Measurements from ENCODE around the gene JUNB. TPM values are rescaled to one million over a fixed set of nuclear protein-coding genes. Genes with fewer than 3 reads are reported as not detected.
A peak's percentile ranks its signal among the peaks of the same experiment; 100 is the strongest.

JUNB gene
- polyA plus RNA-seq, 3 donors, result 1,279 to 3,167 (median 1,468) TPM

- Histone ChIP-seq H3K27ac (ENCODE audit: low read depth in 1 of 2, low read length in 2 of 2) (no peak overlapping the region), H3K27me3 (ENCODE audit: control insufficient read depth in 2 of 2, insufficient read depth in 2 of 2, low read length in 2 of 2) (peaks cover 4 to 34% of the 10 kb centered on the region in 2 donors), H3K9ac (ENCODE audit: insufficient read depth, low read length, poor library complexity, severe bottlenecking) (peak overlapping the region; percentile 68), H3K4me1 (ENCODE audit: control insufficient read depth in 1 of 2, insufficient read depth in 2 of 2, low read length in 2 of 2) (peaks cover 25 to 32% of the 10 kb centered on the region in 2 donors), H3K4me3 (replicated peaks in 1 of 3; ENCODE audit: low read depth in 2 of 3, low read length in 3 of 3) (peak overlapping the region; percentile 44 to 81 (median 45)), H3K36me3 (replicated peaks in 1 of 2; ENCODE audit: control insufficient read depth in 1 of 2, insufficient read depth in 2 of 2, low read length in 2 of 2) (no peaks in the 10 kb centered on the region), H4K20me1 (ENCODE audit: insufficient read depth, low read length) (peaks cover 2% of the 10 kb centered on the region), H3K4me2 (replicated peaks; ENCODE audit: extremely low read depth, low read length, poor library complexity, severe bottlenecking) (peak overlapping the region; percentile 80), H2AFZ (ENCODE audit: insufficient read depth, low read depth, low read length, poor library complexity, severe bottlenecking) (peak overlapping the region; percentile 84), H3K79me2 (ENCODE audit: insufficient read depth, low read length) (no peaks in the 10 kb centered on the region), H3K9me3 (replicated peaks in 1 of 2; ENCODE audit: control insufficient read depth in 1 of 2, insufficient read depth in 1 of 2, low read length in 2 of 2) (no peaks in the 10 kb centered on the region)
- peak overlapping the region; percentile 82 to 91 for H3K4me3 Mint-ChIP-seq
- intact Hi-C loops (cut with micrococcal nuclease), result no loop called here
- H3K27ac Mint-ChIP-seq, result peak overlapping the region in 2 of 7 donors; percentile 25 to 43
- peaks cover 14 to 31% (median 25%) of the 10 kb centered on the region in 3 donors for H3K27me3 Mint-ChIP-seq (ENCODE audit: low read depth in 3 of 3)
- peaks cover 28% of the 10 kb centered on the region for H3K4me1 Mint-ChIP-seq
- peaks cover 0 to 6% (median 2%) of the 10 kb centered on the region in 7 donors for H3K9me3 Mint-ChIP-seq
- peak in 1 of 3 donors; percentile 32 for DNase-seq
- WGBS (ENCODE audit: insufficient coverage), result 16% methylated on average over 37 of the region's 38 CpGs
- no peak for TF ChIP-seq CTCF (IDR thresholded peaks at IDR 0.05)
- H3K36me3 Mint-ChIP-seq, result peaks cover 8 to 24% of the 10 kb centered on the region in 2 donors
These were observed 9.7 kb downstream of the JUNB start for GRCh38 chr19:12800923-12801465.

GRCh38 chr19:12801466-12802266 lies 10.4 kb downstream of the JUNB start, which contains the start of the genes PRDX2 and THSD8:
Gene PRDX2 (minus strand): TSS chr19:12801800. CDS start chr19:12801261, 539 bp downstream.
Gene THSD8 (plus strand): TSS chr19:12802069. CDS start chr19:12802072, 3 bp downstream.
- intact Hi-C loops (cut with micrococcal nuclease), result no loop called here
- TF ChIP-seq CTCF (IDR thresholded peaks at IDR 0.05), result no peak

More at GRCh38 chr19:12801466-12802266, 10.4 kb downstream of the JUNB start, which contains the start of the genes PRDX2 and THSD8:
- Histone ChIP-seq H3K27me3 (ENCODE audit: control insufficient read depth in 2 of 2, insufficient read depth in 2 of 2, low read length in 2 of 2) (peaks cover 4 to 34% of the 10 kb centered on the region in 2 donors), H2AFZ (ENCODE audit: insufficient read depth, low read depth, low read length, poor library complexity, severe bottlenecking) (peak within 1 kb of the TSS; percentile 84), H4K20me1 (ENCODE audit: insufficient read depth, low read length) (no peaks in the 10 kb centered on the region), H3K79me2 (ENCODE audit: insufficient read depth, low read length) (no peaks in the 10 kb centered on the region), H3K4me3 (replicated peaks in 1 of 3; ENCODE audit: low read depth in 2 of 3, low read length in 3 of 3) (peak within 1 kb of the TSS; percentile 44 to 81 (median 45)), H3K27ac (ENCODE audit: low read depth in 1 of 2, low read length in 2 of 2) (no peak within 1 kb of the TSS), H3K9ac (ENCODE audit: insufficient read depth, low read length, poor library complexity, severe bottlenecking) (peak within 1 kb of the TSS; percentile 68), H3K9me3 (replicated peaks in 1 of 2; ENCODE audit: control insufficient read depth in 1 of 2, insufficient read depth in 1 of 2, low read length in 2 of 2) (no peaks in the 10 kb centered on the region), H3K4me1 (ENCODE audit: control insufficient read depth in 1 of 2, insufficient read depth in 2 of 2, low read length in 2 of 2) (peaks cover 23 to 33% of the 10 kb centered on the region in 2 donors), H3K36me3 (replicated peaks in 1 of 2; ENCODE audit: control insufficient read depth in 1 of 2, insufficient read depth in 2 of 2, low read length in 2 of 2) (no peaks in the 10 kb centered on the region), H3K4me2 (replicated peaks; ENCODE audit: extremely low read depth, low read length, poor library complexity, severe bottlenecking) (peak within 1 kb of the TSS; percentile 80)
- Mint-ChIP-seq H3K27me3 (ENCODE audit: low read depth in 3 of 3) (peaks cover 14 to 31% (median 25%) of the 10 kb centered on the region in 3 donors), H3K9me3 (peaks cover 0 to 6% (median 0%) of the 10 kb centered on the region in 7 donors), H3K4me1 (peaks cover 26% of the 10 kb centered on the region), H3K36me3 (peaks cover 8 to 24% of the 10 kb centered on the region in 2 donors), H3K4me3 (peak within 1 kb of the TSS; percentile 82 to 91), H3K27ac (peak within 1 kb of the TSS in 3 of 7 donors; percentile 12 to 43 (median 25))
- DNase-seq, result peak in 2 of 3 donors; percentile 29 to 37
- WGBS (ENCODE audit: insufficient coverage), result under 1% methylated on average over 77 of the region's 78 CpGs
